NT2/D1 (cell line): ENCODE results near the gene KCNH1.

ENCODE experiments used
- YY1 ChIP-seq: IDR thresholded peaks from 2 replicates; pipeline ENCODE4 v1.6.1; 2011; ENCODE audit not compliant: insufficient read length, insufficient read depth
- ZNF274 ChIP-seq: IDR thresholded peaks from 2 replicates; pipeline ENCODE4 v1.6.1; 2011; ENCODE audit warnings: mild to moderate bottlenecking, low read depth, low read length

DNA sequence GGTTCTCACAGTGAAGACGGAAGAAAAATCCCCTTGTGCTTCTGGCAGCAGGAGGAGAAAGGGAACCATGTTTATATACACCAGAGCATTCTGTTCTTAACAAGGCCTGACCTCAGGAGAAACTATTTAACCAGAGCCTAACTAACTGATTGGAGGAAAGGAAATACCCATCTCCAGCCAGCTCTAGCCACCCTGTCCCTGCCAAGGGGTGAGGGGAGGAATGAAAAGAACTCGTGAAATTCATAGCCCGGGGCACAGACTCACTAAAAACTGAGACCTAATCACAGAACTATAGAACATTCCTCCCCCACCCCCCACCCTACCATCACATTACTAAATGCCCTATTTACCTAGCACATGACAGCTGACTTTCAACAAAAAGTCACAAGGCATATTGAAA, 65.0 kb downstream of the KCNH1 start:
- no peak for TF ChIP-seq ZNF274
- no peak for TF ChIP-seq YY1
